Mesothelial cell of epicardium (in vitro differentiated cells): ENCODE data around the gene ST3GAL3. TPM values are rescaled to one million over a fixed set of nuclear protein-coding genes. Genes with fewer than 3 reads are reported as not detected.

Experiments used
- DNase-seq, 2 experiments: peaks; one replicate each; pipeline ENCODE4 v3.0.0; 2021; ENCODE audit warnings: low spot score in 2 of 2; ENCODE audit not compliant: unreplicated experiment in 2 of 2
- H3K27ac Mint-ChIP-seq: 2 replicates; pipeline ENCODE4 v1.8.0; 2021; ENCODE audit warnings: mixed read lengths
- H3K27me3 Mint-ChIP-seq: 2 replicates; pipeline ENCODE4 v1.8.0; 2021; ENCODE audit warnings: low read depth, mixed read lengths
- H3K36me3 Mint-ChIP-seq: 2 replicates; pipeline ENCODE4 v1.8.0; 2021; ENCODE audit warnings: mixed read lengths
- H3K4me1 Mint-ChIP-seq: 2 replicates; pipeline ENCODE4 v1.8.0; 2021; ENCODE audit warnings: mixed read lengths
- H3K4me3 Mint-ChIP-seq: 2 replicates; pipeline ENCODE4 v1.8.0; 2021; ENCODE audit warnings: mild to moderate bottlenecking, moderate library complexity, mixed read lengths
- H3K9me3 Mint-ChIP-seq: 2 replicates; pipeline ENCODE4 v1.8.0; 2021; ENCODE audit warnings: mixed read lengths
- total RNA-seq: library from RNA; stranded (reverse); gene quantifications from 3 replicates; pipeline ENCODE4 v1.2.1, GENCODE V29; 2021
- TF ChIP-seq, protein P1 (sequence below): fragments of 200-600 bp; sonication (generic); IDR thresholded peaks from one replicate; pipeline ENCODE4 v1.5.0; 2021; ENCODE audit warnings: antibody characterized with exemption; ENCODE audit not compliant: unreplicated experiment

ST3GAL3 gene
- total RNA-seq, 1 donor from 2014 or later: 31.0 TPM

GRCh38 chr1:43668956-43669355, 38.4 kb upstream of the ST3GAL3 start:
- no peaks in the 10 kb centered on the region for H3K4me1 Mint-ChIP-seq
- no peak for DNase-seq
- H3K27ac Mint-ChIP-seq: no peak overlapping the region
- peaks cover 65% of the 10 kb centered on the region for H3K36me3 Mint-ChIP-seq
- TF ChIP-seq, protein P1, sequence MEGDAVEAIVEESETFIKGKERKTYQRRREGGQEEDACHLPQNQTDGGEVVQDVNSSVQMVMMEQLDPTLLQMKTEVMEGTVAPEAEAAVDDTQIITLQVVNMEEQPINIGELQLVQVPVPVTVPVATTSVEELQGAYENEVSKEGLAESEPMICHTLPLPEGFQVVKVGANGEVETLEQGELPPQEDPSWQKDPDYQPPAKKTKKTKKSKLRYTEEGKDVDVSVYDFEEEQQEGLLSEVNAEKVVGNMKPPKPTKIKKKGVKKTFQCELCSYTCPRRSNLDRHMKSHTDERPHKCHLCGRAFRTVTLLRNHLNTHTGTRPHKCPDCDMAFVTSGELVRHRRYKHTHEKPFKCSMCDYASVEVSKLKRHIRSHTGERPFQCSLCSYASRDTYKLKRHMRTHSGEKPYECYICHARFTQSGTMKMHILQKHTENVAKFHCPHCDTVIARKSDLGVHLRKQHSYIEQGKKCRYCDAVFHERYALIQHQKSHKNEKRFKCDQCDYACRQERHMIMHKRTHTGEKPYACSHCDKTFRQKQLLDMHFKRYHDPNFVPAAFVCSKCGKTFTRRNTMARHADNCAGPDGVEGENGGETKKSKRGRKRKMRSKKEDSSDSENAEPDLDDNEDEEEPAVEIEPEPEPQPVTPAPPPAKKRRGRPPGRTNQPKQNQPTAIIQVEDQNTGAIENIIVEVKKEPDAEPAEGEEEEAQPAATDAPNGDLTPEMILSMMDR: no peak
- no peaks in the 10 kb centered on the region for H3K27me3 Mint-ChIP-seq
- H3K9me3 Mint-ChIP-seq: no peaks in the 10 kb centered on the region
- no peak overlapping the region for H3K4me3 Mint-ChIP-seq

DNA sequence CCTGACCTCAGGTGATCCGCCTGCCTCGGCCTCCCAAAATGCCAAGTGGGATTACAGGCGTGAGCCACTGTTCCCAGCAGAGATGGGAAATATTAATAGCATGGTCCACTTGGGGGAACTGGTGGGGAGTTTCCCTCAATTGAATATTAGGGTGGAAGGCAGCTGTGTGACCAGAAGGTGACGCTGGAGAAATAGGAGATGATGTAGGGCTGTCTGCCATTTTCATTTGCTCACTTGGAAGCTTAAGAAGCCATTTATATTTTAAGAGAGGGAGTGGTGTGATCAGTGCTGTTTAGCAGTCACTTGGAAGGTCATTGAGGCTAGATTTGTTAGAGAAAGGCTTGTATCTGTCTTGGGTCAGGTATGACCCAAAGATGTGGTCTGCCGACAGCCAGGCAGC, 37.5 kb upstream of the ST3GAL3 start:
- Mint-ChIP-seq H3K4me1 (no peaks in the 10 kb centered on the region), H3K36me3 (peaks cover 62% of the 10 kb centered on the region), H3K9me3 (no peaks in the 10 kb centered on the region), H3K27ac (no peak overlapping the region), H3K27me3 (no peaks in the 10 kb centered on the region), H3K4me3 (no peak overlapping the region)
- TF ChIP-seq, protein P1: no peak
- no peak for DNase-seq

- H3K36me3 Mint-ChIP-seq: peaks cover 63% of the 10 kb centered on the region
- TF ChIP-seq, protein P1: no peak
These were observed 36.1 kb upstream of the ST3GAL3 start for GRCh38 chr1:43671193-43671592.

DNA sequence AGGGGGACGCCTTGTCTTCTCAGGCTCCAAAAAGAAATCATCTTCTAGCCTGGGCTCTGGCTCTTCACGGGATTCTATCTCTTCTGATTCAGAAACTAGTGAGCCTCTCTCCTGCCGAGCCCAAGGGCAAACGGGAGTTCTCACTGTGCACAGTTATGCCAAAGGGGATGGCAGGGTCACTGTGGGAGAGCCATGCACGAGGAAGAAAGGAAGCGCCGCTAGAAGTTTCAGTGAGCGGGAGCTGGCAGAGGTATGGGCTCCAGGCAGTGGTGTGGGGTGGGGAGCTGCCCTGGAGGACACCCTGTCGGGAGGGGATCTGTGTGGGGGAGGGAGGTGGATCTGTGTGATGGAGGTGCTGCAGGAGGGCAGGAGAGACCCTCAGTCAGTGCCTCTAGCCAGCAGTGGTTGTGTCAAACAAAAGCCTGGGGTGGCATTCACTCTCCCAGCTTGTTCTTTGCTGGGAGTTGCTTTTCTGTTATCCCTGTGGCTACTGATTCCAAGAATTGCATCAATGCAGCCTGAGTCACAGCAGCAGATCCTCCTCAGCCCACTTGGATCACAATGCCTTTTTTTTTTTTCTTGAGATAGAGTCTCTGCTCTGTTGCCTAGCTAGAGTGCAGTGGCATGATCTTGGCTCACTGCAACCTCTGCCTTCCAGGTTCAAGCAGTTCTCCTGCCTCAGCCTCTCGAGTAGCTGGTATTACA, 35.6 kb upstream of the ST3GAL3 start:
- no peaks in the 10 kb centered on the region for H3K9me3 Mint-ChIP-seq
- TF ChIP-seq, protein P1: no peak
- H3K4me1 Mint-ChIP-seq: no peaks in the 10 kb centered on the region
- H3K27me3 Mint-ChIP-seq: no peaks in the 10 kb centered on the region
- no peak overlapping the region for H3K27ac Mint-ChIP-seq
- H3K36me3 Mint-ChIP-seq: peaks cover 63% of the 10 kb centered on the region
- no peak for DNase-seq
- H3K4me3 Mint-ChIP-seq: no peak overlapping the region

More at GRCh38 chr1:43671193-43671592, 36.1 kb upstream of the ST3GAL3 start:
- Mint-ChIP-seq H3K4me3 (no peak overlapping the region), H3K4me1 (no peaks in the 10 kb centered on the region), H3K27me3 (no peaks in the 10 kb centered on the region), H3K9me3 (no peaks in the 10 kb centered on the region), H3K27ac (no peak overlapping the region)
- DNase-seq: no peak

- Mint-ChIP-seq H3K27me3 (no peaks in the 10 kb centered on the region), H3K4me1 (no peaks in the 10 kb centered on the region), H3K27ac (no peak overlapping the region), H3K9me3 (no peaks in the 10 kb centered on the region), H3K4me3 (no peak overlapping the region), H3K36me3 (peaks cover 67% of the 10 kb centered on the region)
- no peak for DNase-seq
- TF ChIP-seq, protein P1: no peak
These were observed 34.1 kb upstream of the ST3GAL3 start for GRCh38 chr1:43673261-43673660.
